HepG2 (cell line): Measurements from ENCODE around the gene EFNA2. TPM values are rescaled to one million over a fixed set of nuclear protein-coding genes. Genes with fewer than 3 reads are reported as not detected.

Experiments used
- CC2D1A ChIP-seq: sonication (generic); formaldehyde crosslinking; IDR thresholded peaks from 2 replicates; pipeline ENCODE4 v1.8.1; 2023; ENCODE audit warnings: mild to moderate bottlenecking, missing genetic modification reagents
- GZF1 ChIP-seq: sonication (generic); formaldehyde crosslinking; IDR thresholded peaks from 2 replicates; pipeline ENCODE4 v1.5.1; 2020; ENCODE audit warnings: mild to moderate bottlenecking, missing genetic modification reagents
- IRF2 ChIP-seq: IDR thresholded peaks from 2 replicates; pipeline ENCODE4 v1.6.1; 2018; ENCODE audit warnings: missing genetic modification reagents, missing compliant biosample characterization
- KLF16 ChIP-seq, 2 experiments: sonication (generic) in 1 of 2; formaldehyde crosslinking in 1 of 2; IDR thresholded peaks; 2 replicates each; pipeline versions ENCODE4 v1.6.1 to v1.8.0; 2016 to 2023; ENCODE audit warnings: missing genetic modification reagents in 2 of 2, missing compliant biosample characterization in 1 of 2
- MBNL3 ChIP-seq: fragments of 250-450 bp; sonication (Bioruptor Pico); conservative IDR thresholded peaks from 2 replicates; pipeline ENCODE4 v1.8.0; 2022; ENCODE audit warnings: mild to moderate bottlenecking, inconsistent platforms
- MIXL1 ChIP-seq: IDR thresholded peaks from 2 replicates; pipeline ENCODE4 v1.6.1; 2016
- NFRKB ChIP-seq: fragments of 450-650 bp; IDR thresholded peaks from 2 replicates; pipeline ENCODE4 v1.6.1; 2017
- NR3C1 ChIP-seq: sonication (generic); formaldehyde crosslinking; IDR thresholded peaks from 2 replicates; pipeline ENCODE4 v1.4.0; 2020; ENCODE audit warnings: missing genetic modification reagents
- TAF1 ChIP-seq: sonication (generic); formaldehyde crosslinking; IDR thresholded peaks from 2 replicates; pipeline ENCODE4 v1.4.0; 2020; ENCODE audit warnings: missing genetic modification reagents
- ZKSCAN1 ChIP-seq: fragments of 150-350 bp; IDR thresholded peaks from 2 replicates; pipeline ENCODE4 v1.6.1; 2014; ENCODE audit warnings: low read length
- ZNF264 ChIP-seq: sonication (generic); formaldehyde crosslinking; IDR thresholded peaks from 2 replicates; pipeline ENCODE4 v1.4.0; 2020; ENCODE audit warnings: missing genetic modification reagents
- ZNF350 ChIP-seq: sonication (generic); formaldehyde crosslinking; IDR thresholded peaks from 2 replicates; pipeline ENCODE4 v1.4.0; 2020; ENCODE audit warnings: mild to moderate bottlenecking, low read depth, missing genetic modification reagents, borderline replicate concordance
- ZNF354B ChIP-seq: sonication (generic); formaldehyde crosslinking; IDR thresholded peaks from 2 replicates; pipeline ENCODE4 v1.8.0; 2022; ENCODE audit warnings: mild to moderate bottlenecking, missing genetic modification reagents
- ZNF674 ChIP-seq: sonication (generic); formaldehyde crosslinking; IDR thresholded peaks from 2 replicates; pipeline ENCODE4 v1.5.0; 2020; ENCODE audit warnings: low read depth, mild to moderate bottlenecking, missing genetic modification reagents
- polyA plus RNA-seq, 8 experiments: library from polyadenylated mRNA; depleted of rRNA in 3 of 8; stranded (reverse) in 7 of 8; unstranded in 1 of 8; fragments of >200 nt; fragmentation: Illumina TruSeq in 4 of 8; extraction: Trizol in 4 of 8; gene quantifications; 2 replicates each; pipeline versions ENCODE4 v1.2.1 to v1.2.3, GENCODE V29; 2011 to 2016; ENCODE audit warnings: low read depth in 4 of 8, missing spikeins in 1 of 8, mixed read lengths in 1 of 8; ENCODE audit not compliant: insufficient read depth in 1 of 8
- total RNA-seq, 5 experiments: library from RNA; depleted of rRNA; stranded (reverse); fragments of >200 nt; fragmentation: Illumina TruSeq; extraction: Trizol; gene quantifications; 2 replicates each; pipeline ENCODE4 v1.2.3, GENCODE V29; 2016; ENCODE audit warnings: low read depth in 1 of 5
- TF ChIP-seq, protein P1 (sequence below): sonication (generic); formaldehyde crosslinking; IDR thresholded peaks from 2 replicates; pipeline ENCODE4 v1.8.0; 2022; ENCODE audit warnings: mild to moderate bottlenecking, missing genetic modification reagents, moderate library complexity
- TF ChIP-seq, protein P2 (sequence below): IDR thresholded peaks from 2 replicates; pipeline ENCODE4 v1.4.0; 2020; ENCODE audit warnings: mild to moderate bottlenecking, missing genetic modification reagents
- TF ChIP-seq, protein P3 (sequence below): sonication (generic); formaldehyde crosslinking; IDR thresholded peaks from 2 replicates; pipeline ENCODE4 v1.4.0; 2020; ENCODE audit warnings: low read depth, mild to moderate bottlenecking, missing genetic modification reagents
- TF ChIP-seq, protein P4 (sequence below): sonication (generic); formaldehyde crosslinking; IDR thresholded peaks from 2 replicates; pipeline ENCODE4 v1.4.0; 2020; ENCODE audit warnings: missing genetic modification reagents
- TF ChIP-seq, protein P5 (sequence below): sonication (generic); formaldehyde crosslinking; IDR thresholded peaks from 2 replicates; pipeline ENCODE4 v1.5.0; 2020; ENCODE audit warnings: missing genetic modification reagents

The EFNA2 gene
- total and polyA plus RNA-seq, 2 of the 13 experiments (the other 11 are each of a cell fraction or from before 2014, with no cell fraction given), result 6.0 to 9.9 TPM

DNA sequence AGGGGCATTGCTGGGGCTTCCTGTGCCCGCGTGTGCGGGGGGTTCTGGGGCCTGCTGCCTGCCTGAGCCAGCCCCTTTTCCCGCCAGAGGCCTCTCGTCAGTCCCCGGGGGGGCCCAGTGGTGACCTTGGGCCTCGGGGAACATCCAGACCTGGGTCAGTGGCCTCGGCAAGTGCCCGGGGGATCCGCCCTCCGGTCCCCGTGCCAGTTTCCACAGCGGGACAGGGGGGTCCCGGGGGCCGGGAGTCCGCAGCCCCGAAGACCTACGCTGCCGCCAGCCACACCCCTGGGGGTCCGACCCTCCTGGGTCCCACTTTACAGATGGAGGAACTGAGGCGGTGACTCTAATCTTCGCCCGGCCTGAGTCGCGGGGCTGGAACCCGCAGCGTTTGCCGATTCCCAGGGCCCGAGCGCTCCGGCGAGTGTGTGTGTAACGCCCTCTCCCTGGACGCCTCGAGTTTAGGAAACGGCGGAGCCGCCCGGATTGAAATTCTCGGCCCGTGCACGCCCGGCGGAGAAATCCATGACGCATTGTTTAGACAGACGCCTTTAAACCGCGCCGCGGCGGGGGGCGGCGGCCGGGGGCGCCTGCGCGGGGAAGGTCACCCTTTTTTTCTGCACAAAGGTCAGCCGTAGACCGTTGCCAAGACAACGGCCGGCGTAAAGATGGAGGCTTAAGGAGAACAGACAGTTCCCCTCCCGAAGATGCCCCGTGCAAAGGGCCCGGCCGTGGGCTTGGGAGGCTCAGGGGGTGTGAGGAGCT, 39.3 kb downstream of the EFNA2 start (continued):
- TF ChIP-seq MBNL3, result no peak
- peak in 1 of 2 experiments; percentile 74; a peak in 1 of 4 replicates for TF ChIP-seq KLF16 (CRISPR knock-in tag; IDR thresholded peaks at IDR 0.05)
- TF ChIP-seq, protein P1, sequence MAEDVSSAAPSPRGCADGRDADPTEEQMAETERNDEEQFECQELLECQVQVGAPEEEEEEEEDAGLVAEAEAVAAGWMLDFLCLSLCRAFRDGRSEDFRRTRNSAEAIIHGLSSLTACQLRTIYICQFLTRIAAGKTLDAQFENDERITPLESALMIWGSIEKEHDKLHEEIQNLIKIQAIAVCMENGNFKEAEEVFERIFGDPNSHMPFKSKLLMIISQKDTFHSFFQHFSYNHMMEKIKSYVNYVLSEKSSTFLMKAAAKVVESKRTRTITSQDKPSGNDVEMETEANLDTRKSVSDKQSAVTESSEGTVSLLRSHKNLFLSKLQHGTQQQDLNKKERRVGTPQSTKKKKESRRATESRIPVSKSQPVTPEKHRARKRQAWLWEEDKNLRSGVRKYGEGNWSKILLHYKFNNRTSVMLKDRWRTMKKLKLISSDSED, result no peak
- TF ChIP-seq CC2D1A, result no peak
- no peak for TF ChIP-seq GZF1
- TF ChIP-seq, protein P2, sequence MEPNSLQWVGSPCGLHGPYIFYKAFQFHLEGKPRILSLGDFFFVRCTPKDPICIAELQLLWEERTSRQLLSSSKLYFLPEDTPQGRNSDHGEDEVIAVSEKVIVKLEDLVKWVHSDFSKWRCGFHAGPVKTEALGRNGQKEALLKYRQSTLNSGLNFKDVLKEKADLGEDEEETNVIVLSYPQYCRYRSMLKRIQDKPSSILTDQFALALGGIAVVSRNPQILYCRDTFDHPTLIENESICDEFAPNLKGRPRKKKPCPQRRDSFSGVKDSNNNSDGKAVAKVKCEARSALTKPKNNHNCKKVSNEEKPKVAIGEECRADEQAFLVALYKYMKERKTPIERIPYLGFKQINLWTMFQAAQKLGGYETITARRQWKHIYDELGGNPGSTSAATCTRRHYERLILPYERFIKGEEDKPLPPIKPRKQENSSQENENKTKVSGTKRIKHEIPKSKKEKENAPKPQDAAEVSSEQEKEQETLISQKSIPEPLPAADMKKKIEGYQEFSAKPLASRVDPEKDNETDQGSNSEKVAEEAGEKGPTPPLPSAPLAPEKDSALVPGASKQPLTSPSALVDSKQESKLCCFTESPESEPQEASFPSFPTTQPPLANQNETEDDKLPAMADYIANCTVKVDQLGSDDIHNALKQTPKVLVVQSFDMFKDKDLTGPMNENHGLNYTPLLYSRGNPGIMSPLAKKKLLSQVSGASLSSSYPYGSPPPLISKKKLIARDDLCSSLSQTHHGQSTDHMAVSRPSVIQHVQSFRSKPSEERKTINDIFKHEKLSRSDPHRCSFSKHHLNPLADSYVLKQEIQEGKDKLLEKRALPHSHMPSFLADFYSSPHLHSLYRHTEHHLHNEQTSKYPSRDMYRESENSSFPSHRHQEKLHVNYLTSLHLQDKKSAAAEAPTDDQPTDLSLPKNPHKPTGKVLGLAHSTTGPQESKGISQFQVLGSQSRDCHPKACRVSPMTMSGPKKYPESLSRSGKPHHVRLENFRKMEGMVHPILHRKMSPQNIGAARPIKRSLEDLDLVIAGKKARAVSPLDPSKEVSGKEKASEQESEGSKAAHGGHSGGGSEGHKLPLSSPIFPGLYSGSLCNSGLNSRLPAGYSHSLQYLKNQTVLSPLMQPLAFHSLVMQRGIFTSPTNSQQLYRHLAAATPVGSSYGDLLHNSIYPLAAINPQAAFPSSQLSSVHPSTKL (CRISPR knock-in tag), result peak; percentile 46; the same call in 1 of the 2 replicates
- peak; percentile 33; the same call in 1 of the 2 replicates for TF ChIP-seq TAF1 (CRISPR knock-in tag)
- TF ChIP-seq, protein P3, sequence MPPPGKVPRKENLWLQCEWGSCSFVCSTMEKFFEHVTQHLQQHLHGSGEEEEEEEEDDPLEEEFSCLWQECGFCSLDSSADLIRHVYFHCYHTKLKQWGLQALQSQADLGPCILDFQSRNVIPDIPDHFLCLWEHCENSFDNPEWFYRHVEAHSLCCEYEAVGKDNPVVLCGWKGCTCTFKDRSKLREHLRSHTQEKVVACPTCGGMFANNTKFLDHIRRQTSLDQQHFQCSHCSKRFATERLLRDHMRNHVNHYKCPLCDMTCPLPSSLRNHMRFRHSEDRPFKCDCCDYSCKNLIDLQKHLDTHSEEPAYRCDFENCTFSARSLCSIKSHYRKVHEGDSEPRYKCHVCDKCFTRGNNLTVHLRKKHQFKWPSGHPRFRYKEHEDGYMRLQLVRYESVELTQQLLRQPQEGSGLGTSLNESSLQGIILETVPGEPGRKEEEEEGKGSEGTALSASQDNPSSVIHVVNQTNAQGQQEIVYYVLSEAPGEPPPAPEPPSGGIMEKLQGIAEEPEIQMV (CRISPR knock-in tag), result no peak
- 0 out of 2 replicates have a peak, but pooled peaks have one; percentile 51 for TF ChIP-seq IRF2
- TF ChIP-seq ZKSCAN1, result no peak
- TF ChIP-seq ZNF264 (CRISPR knock-in tag), result no peak
- no peak for TF ChIP-seq ZNF354B (CRISPR knock-in tag)
- TF ChIP-seq NR3C1 (CRISPR knock-in tag), result no peak
- TF ChIP-seq NFRKB, result no peak
- TF ChIP-seq, protein P4, sequence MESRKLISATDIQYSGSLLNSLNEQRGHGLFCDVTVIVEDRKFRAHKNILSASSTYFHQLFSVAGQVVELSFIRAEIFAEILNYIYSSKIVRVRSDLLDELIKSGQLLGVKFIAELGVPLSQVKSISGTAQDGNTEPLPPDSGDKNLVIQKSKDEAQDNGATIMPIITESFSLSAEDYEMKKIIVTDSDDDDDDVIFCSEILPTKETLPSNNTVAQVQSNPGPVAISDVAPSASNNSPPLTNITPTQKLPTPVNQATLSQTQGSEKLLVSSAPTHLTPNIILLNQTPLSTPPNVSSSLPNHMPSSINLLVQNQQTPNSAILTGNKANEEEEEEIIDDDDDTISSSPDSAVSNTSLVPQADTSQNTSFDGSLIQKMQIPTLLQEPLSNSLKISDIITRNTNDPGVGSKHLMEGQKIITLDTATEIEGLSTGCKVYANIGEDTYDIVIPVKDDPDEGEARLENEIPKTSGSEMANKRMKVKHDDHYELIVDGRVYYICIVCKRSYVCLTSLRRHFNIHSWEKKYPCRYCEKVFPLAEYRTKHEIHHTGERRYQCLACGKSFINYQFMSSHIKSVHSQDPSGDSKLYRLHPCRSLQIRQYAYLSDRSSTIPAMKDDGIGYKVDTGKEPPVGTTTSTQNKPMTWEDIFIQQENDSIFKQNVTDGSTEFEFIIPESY (CRISPR knock-in tag), result no peak; the same call in 1 of the 2 replicates
- TF ChIP-seq ZNF674 (CRISPR knock-in tag), result no peak
- TF ChIP-seq ZNF350 (CRISPR knock-in tag), result peak; percentile 43; the same call in 1 of the 2 replicates
- TF ChIP-seq, protein P5, sequence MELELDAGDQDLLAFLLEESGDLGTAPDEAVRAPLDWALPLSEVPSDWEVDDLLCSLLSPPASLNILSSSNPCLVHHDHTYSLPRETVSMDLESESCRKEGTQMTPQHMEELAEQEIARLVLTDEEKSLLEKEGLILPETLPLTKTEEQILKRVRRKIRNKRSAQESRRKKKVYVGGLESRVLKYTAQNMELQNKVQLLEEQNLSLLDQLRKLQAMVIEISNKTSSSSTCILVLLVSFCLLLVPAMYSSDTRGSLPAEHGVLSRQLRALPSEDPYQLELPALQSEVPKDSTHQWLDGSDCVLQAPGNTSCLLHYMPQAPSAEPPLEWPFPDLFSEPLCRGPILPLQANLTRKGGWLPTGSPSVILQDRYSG (CRISPR knock-in tag), result 0 out of 2 replicates have a peak, but pooled peaks have one; percentile 44
- no peak for TF ChIP-seq MIXL1 (CRISPR knock-in tag)
